Gastrocnemius medialis (tissue), 4 donors: Measurements from ENCODE around the gene LHX6. TPM values are rescaled to one million over a fixed set of nuclear protein-coding genes. Genes with fewer than 3 reads are reported as not detected.

Source experiments
- ATAC-seq, 2 donors: fragments of 150-250 bp; one replicate each; pipeline ENCODE4 v1.9.1; 2016
- DNase-seq, 2 donors: peaks; one replicate each; pipeline ENCODE4 v3.0.0-alpha.2; 2019
- H3K27ac ChIP-seq, 4 donors: fragments of 200-600 bp; sonication (generic); 1 replicate in 1 of 4; 2 replicates in 3 of 4; pipeline ENCODE4 v1.5.1; 2016 to 2018; ENCODE audit warnings: mild to moderate bottlenecking in 2 of 4, moderate library complexity in 1 of 4
- H3K27me3 ChIP-seq, 3 donors: fragments of 200-600 bp; sonication (generic) in 2 of 3; 1 replicate in 1 of 3; 2 replicates in 2 of 3; pipeline versions ENCODE4 v1.5.1 to v1.6.0; 2016 to 2019; ENCODE audit warnings: mild to moderate bottlenecking in 1 of 3, moderate library complexity in 1 of 3
- H3K36me3 ChIP-seq, 2 donors: fragments of 200-600 bp; sonication (generic) in 1 of 2; one replicate each; pipeline ENCODE4 v1.5.1; 2017 to 2018
- H3K4me1 ChIP-seq, 2 donors: fragments of 200-600 bp; sonication (generic) in 1 of 2; one replicate each; pipeline ENCODE4 v1.5.1; 2016 to 2017; ENCODE audit warnings: mild to moderate bottlenecking in 2 of 2
- H3K4me3 ChIP-seq, 4 donors: fragments of 200-600 bp; sonication (generic) in 3 of 4; 1 replicate in 1 of 4; 2 replicates in 3 of 4; pipeline ENCODE4 v1.5.1; 2016 to 2019; ENCODE audit warnings: mild to moderate bottlenecking in 2 of 4
- H3K9me3 ChIP-seq, 3 donors: fragments of 200-600 bp; sonication (generic) in 2 of 3; 1 replicate in 1 of 3; 2 replicates in 2 of 3; pipeline ENCODE4 v1.5.1; 2016 to 2019
- CTCF ChIP-seq, 5 experiments: fragments of 450-650 bp in 3 of 5; fragments of 200-600 bp in 2 of 5; sonication (generic) in 2 of 5; IDR thresholded peaks in 4 of 5; conservative IDR thresholded peaks in 1 of 5; 1 replicate in 4 of 5; 2 replicates in 1 of 5; pipeline ENCODE4 v1.5.1; 2016 to 2019; ENCODE audit warnings: antibody characterized with exemption in 5 of 5, mild to moderate bottlenecking in 3 of 5, moderate library complexity in 3 of 5
- POLR2A ChIP-seq, 2 donors: fragments of 450-650 bp; IDR thresholded peaks; one replicate each; pipeline ENCODE4 v1.6.1; 2017; ENCODE audit warnings: antibody characterized with exemption in 2 of 2, mild to moderate bottlenecking in 2 of 2, moderate library complexity in 2 of 2
- in situ Hi-C, 4 donors: fragments of 200-750 bp; cut with MboI; loops; one replicate each; pipeline versions ENCODE4 v1.15.0 to v1.8.0; 2017; ENCODE audit warnings: low sequenced_read_pairs in 4 of 4
- intact Hi-C: fragments of 100-400 bp; cut with DNase I; formaldehyde crosslinking; loops from one replicate; pipeline ENCODE4 v1.15.1; 2023; ENCODE audit warnings: low total_unique reads
- total RNA-seq, 4 donors: library from RNA; depleted of rRNA; stranded (reverse); fragments of >200 nt; gene quantifications; one replicate each; pipeline versions ENCODE4 v1.1.0 to v1.2.3, GENCODE V29; 2016

LHX6 gene
- total RNA-seq, 4 donors from 2014 or later: 0.83 to 4.5 (median 1.7) TPM

GRCh38 chr9:122197426-122197825, 31.3 kb downstream of the LHX6 start:
- intact Hi-C loops: no loop called here
- no peak for ATAC-seq
- TF ChIP-seq CTCF (IDR thresholded peaks at IDR 0.05 in 4 of 5, conservative IDR thresholded peaks at IDR 0.05 in 1 of 5): no peak
- no peak for TF ChIP-seq POLR2A (IDR thresholded peaks at IDR 0.05)
- Histone ChIP-seq H3K4me1 (no peaks in the 10 kb centered on the region), H3K36me3 (no peaks in the 10 kb centered on the region), H3K27me3 (peaks cover 0 to 3% (median 0%) of the 10 kb centered on the region in 3 donors), H3K4me3 (no peak overlapping the region), H3K27ac (no peak overlapping the region), H3K9me3 (no peaks in the 10 kb centered on the region)
- DNase-seq: no peak
- in situ Hi-C loops: no loop called here

- intact Hi-C loops (no loop called here), in situ Hi-C loops (no loop called here)
- Histone ChIP-seq H3K36me3 (no peaks in the 10 kb centered on the region), H3K27ac (no peak overlapping the region), H3K27me3 (peaks cover 0 to 3% (median 0%) of the 10 kb centered on the region in 3 donors), H3K4me1 (no peaks in the 10 kb centered on the region), H3K9me3 (no peaks in the 10 kb centered on the region), H3K4me3 (no peak overlapping the region)
- DNase-seq (no peak), ATAC-seq (no peak)
- TF ChIP-seq POLR2A (IDR thresholded peaks at IDR 0.05) (no peak), CTCF (IDR thresholded peaks at IDR 0.05 in 4 of 5, conservative IDR thresholded peaks at IDR 0.05 in 1 of 5) (no peak)
Measured at GRCh38 chr9:122195875-122196274, 32.9 kb downstream of the LHX6 start.

GRCh38 chr9:122193651-122194050, 35.1 kb downstream of the LHX6 start:
- Histone ChIP-seq H3K4me1 (no peaks in the 10 kb centered on the region), H3K27ac (no peak overlapping the region), H3K36me3 (no peaks in the 10 kb centered on the region), H3K27me3 (peaks cover 0 to 3% (median 0%) of the 10 kb centered on the region in 3 donors), H3K9me3 (no peaks in the 10 kb centered on the region), H3K4me3 (no peak overlapping the region)
- intact Hi-C loops (no loop called here), in situ Hi-C loops (no loop called here)
- TF ChIP-seq CTCF (IDR thresholded peaks at IDR 0.05 in 4 of 5, conservative IDR thresholded peaks at IDR 0.05 in 1 of 5): no peak
- no peak for TF ChIP-seq POLR2A (IDR thresholded peaks at IDR 0.05)
- no peak for DNase-seq
- no peak for ATAC-seq

- no peak overlapping the region for H3K27ac ChIP-seq
- ATAC-seq (no peak), DNase-seq (no peak)
- intact Hi-C loops: no loop called here
- H3K9me3 ChIP-seq: no peaks in the 10 kb centered on the region
- peaks cover 0 to 3% (median 0%) of the 10 kb centered on the region in 3 donors for H3K27me3 ChIP-seq
- no peaks in the 10 kb centered on the region for H3K4me1 ChIP-seq
- H3K4me3 ChIP-seq: no peak overlapping the region
- no peak for TF ChIP-seq CTCF (IDR thresholded peaks at IDR 0.05 in 4 of 5, conservative IDR thresholded peaks at IDR 0.05 in 1 of 5)
- in situ Hi-C loops: no loop called here
- no peaks in the 10 kb centered on the region for H3K36me3 ChIP-seq
Measured at GRCh38 chr9:122192914-122193525, 35.7 kb downstream of the LHX6 start.
